Neural progenitor cell (in vitro differentiated cells): ENCODE results near the gene NADSYN1. TPM values are rescaled to one million over a fixed set of nuclear protein-coding genes. Genes with fewer than 3 reads are reported as not detected.

ENCODE experiments used
- DNase-seq: peaks from one replicate; pipeline ENCODE4 v3.0.0-alpha.2; 2016; ENCODE audit warnings: low spot score
- H2AFZ ChIP-seq: fragments of 200-600 bp; sonication (generic); replicated peaks from 2 replicates; pipeline ENCODE4 v1.6.1; 2016; ENCODE audit warnings: antibody characterized with exemption
- H3F3A ChIP-seq: fragments of 200-600 bp; sonication (generic); 2 replicates; pipeline ENCODE4 v1.6.1; 2016; ENCODE audit warnings: antibody characterized with exemption, low read depth
- H3K27ac ChIP-seq: fragments of 200-600 bp; sonication (generic); 2 replicates; pipeline ENCODE4 v1.5.1; 2016; ENCODE audit warnings: mild to moderate bottlenecking
- H3K27me3 ChIP-seq: fragments of 200-600 bp; sonication (generic); 2 replicates; pipeline ENCODE4 v1.6.1; 2016; ENCODE audit warnings: mild to moderate bottlenecking, moderate library complexity
- H3K36me3 ChIP-seq: fragments of 200-600 bp; sonication (generic); 2 replicates; pipeline ENCODE4 v1.5.1; 2016
- H3K4me1 ChIP-seq: fragments of 200-600 bp; sonication (generic); 2 replicates; pipeline ENCODE4 v1.6.1; 2016; ENCODE audit warnings: mixed run types
- H3K4me2 ChIP-seq: fragments of 200-600 bp; sonication (generic); 2 replicates; pipeline ENCODE4 v1.6.1; 2016
- H3K4me3 ChIP-seq: fragments of 200-600 bp; sonication (generic); 2 replicates; pipeline ENCODE4 v1.5.1; 2016
- H3K79me2 ChIP-seq: fragments of 200-600 bp; sonication (generic); 2 replicates; pipeline ENCODE4 v1.6.1; 2016; ENCODE audit warnings: low read depth
- H3K9ac ChIP-seq: fragments of 200-600 bp; sonication (generic); 2 replicates; pipeline ENCODE4 v1.6.1; 2016
- H3K9me3 ChIP-seq: fragments of 200-600 bp; sonication (generic); 2 replicates; pipeline ENCODE4 v1.5.1; 2016; ENCODE audit warnings: low read depth
- H4K20me1 ChIP-seq: fragments of 200-600 bp; sonication (generic); 2 replicates; pipeline ENCODE4 v1.6.1; 2016; ENCODE audit warnings: low read depth
- H3K27ac Mint-ChIP-seq: 3 replicates; pipeline ENCODE4 v1.8.0; 2021; ENCODE audit warnings: mixed read lengths
- H3K27me3 Mint-ChIP-seq: 2 replicates; pipeline ENCODE4 v1.8.0; 2022; ENCODE audit warnings: low read depth, mild to moderate bottlenecking, inconsistent platforms, moderate library complexity, mixed read lengths; ENCODE audit not compliant: insufficient read depth
- H3K36me3 Mint-ChIP-seq: 3 replicates; pipeline ENCODE4 v1.8.0; 2021; ENCODE audit warnings: mixed read lengths
- H3K4me1 Mint-ChIP-seq: 3 replicates; pipeline ENCODE4 v1.8.0; 2021; ENCODE audit warnings: mixed read lengths
- H3K4me3 Mint-ChIP-seq: 3 replicates; pipeline ENCODE4 v1.8.0; 2021; ENCODE audit warnings: mild to moderate bottlenecking, moderate library complexity, mixed read lengths
- H3K9me3 Mint-ChIP-seq: 3 replicates; pipeline ENCODE4 v1.8.0; 2020; ENCODE audit warnings: mixed read lengths
- EZH2 ChIP-seq: fragments of 200-600 bp; sonication (generic); IDR thresholded peaks from 2 replicates; pipeline ENCODE4 v1.6.1; 2017; ENCODE audit warnings: antibody characterized with exemption, mild to moderate bottlenecking, moderate library complexity
- EZH2phosphoT487 ChIP-seq: fragments of 200-600 bp; sonication (generic); IDR thresholded peaks from 2 replicates; pipeline ENCODE4 v1.6.1; 2017; ENCODE audit warnings: antibody characterized with exemption
- total RNA-seq: library from RNA; depleted of rRNA; stranded (reverse); fragments of >200 nt; gene quantifications from 2 replicates; pipeline ENCODE4 v1.2.3, GENCODE V29; 2015; ENCODE audit warnings: low replicate concordance
- TF ChIP-seq, protein P1 (sequence below): fragments of 200-600 bp; sonication (generic); IDR thresholded peaks from 2 replicates; pipeline ENCODE4 v1.5.1; 2017; ENCODE audit warnings: antibody characterized with exemption, mild to moderate bottlenecking

Gene NADSYN1
- total RNA-seq, 1 donor from 2014 or later = 25.0 TPM

- Histone ChIP-seq H3K4me3 (no peak overlapping the region), H3K36me3 (no peaks in the 10 kb centered on the region), H3K9ac (no peak overlapping the region), H4K20me1 (no peaks in the 10 kb centered on the region), H3K9me3 (no peaks in the 10 kb centered on the region), H3K27ac (no peak overlapping the region), H3F3A (peaks cover 4% of the 10 kb centered on the region), H3K4me2 (no peak overlapping the region), H2AFZ (no peak overlapping the region), H3K4me1 (no peaks in the 10 kb centered on the region), H3K27me3 (no peaks in the 10 kb centered on the region), H3K79me2 (no peaks in the 10 kb centered on the region)
- Mint-ChIP-seq H3K36me3 (peaks cover 20% of the 10 kb centered on the region), H3K27me3 (peaks cover 2% of the 10 kb centered on the region), H3K9me3 (no peaks in the 10 kb centered on the region), H3K4me1 (peaks cover 3% of the 10 kb centered on the region), H3K4me3 (no peak overlapping the region), H3K27ac (no peak overlapping the region)
- DNase-seq = no peak
- TF ChIP-seq, protein P1, sequence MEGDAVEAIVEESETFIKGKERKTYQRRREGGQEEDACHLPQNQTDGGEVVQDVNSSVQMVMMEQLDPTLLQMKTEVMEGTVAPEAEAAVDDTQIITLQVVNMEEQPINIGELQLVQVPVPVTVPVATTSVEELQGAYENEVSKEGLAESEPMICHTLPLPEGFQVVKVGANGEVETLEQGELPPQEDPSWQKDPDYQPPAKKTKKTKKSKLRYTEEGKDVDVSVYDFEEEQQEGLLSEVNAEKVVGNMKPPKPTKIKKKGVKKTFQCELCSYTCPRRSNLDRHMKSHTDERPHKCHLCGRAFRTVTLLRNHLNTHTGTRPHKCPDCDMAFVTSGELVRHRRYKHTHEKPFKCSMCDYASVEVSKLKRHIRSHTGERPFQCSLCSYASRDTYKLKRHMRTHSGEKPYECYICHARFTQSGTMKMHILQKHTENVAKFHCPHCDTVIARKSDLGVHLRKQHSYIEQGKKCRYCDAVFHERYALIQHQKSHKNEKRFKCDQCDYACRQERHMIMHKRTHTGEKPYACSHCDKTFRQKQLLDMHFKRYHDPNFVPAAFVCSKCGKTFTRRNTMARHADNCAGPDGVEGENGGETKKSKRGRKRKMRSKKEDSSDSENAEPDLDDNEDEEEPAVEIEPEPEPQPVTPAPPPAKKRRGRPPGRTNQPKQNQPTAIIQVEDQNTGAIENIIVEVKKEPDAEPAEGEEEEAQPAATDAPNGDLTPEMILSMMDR = no peak
- TF ChIP-seq EZH2phosphoT487 = no peak
- TF ChIP-seq EZH2 = no peak
Measured at GRCh38 chr11:71435278-71435951, 17.6 kb upstream of the NADSYN1 start.

GRCh38 chr11:71436861-71437260 is 16.1 kb upstream of the NADSYN1 start:
- Histone ChIP-seq H3K36me3 (no peaks in the 10 kb centered on the region), H3K9ac (no peak overlapping the region)

DNA sequence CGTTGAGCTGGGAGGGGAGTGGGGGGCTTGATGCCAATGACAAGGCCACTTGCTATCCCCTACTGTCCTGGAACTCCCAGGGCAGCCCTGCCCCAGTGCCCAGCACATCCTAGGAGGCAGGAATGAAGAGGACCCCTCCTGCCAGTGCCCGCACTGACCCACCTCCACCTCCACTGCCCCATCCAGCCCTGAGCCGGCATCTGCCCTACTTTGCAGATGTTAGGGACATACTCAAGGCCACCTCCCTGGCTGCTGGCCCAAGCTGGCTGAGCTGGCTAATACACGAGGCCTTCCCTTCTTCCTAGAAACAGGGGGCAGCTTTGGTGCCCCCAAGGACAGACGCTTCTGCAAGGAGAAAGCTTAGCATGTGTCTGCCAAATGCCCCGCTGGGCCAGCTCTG is 15.6 kb upstream of the NADSYN1 start:
- Histone ChIP-seq H3K4me3 (no peak overlapping the region), H3K9me3 (no peaks in the 10 kb centered on the region), H3K9ac (no peak overlapping the region), H3K4me2 (no peak overlapping the region), H3F3A (peaks cover 4% of the 10 kb centered on the region), H3K27me3 (no peaks in the 10 kb centered on the region), H3K36me3 (no peaks in the 10 kb centered on the region), H3K4me1 (no peaks in the 10 kb centered on the region), H3K27ac (no peak overlapping the region), H4K20me1 (no peaks in the 10 kb centered on the region), H3K79me2 (no peaks in the 10 kb centered on the region), H2AFZ (no peak overlapping the region)
- DNase-seq = no peak
- TF ChIP-seq, protein P1 = no peak
- TF ChIP-seq EZH2 (no peak), EZH2phosphoT487 (no peak)
- H3K4me1 Mint-ChIP-seq = no peaks in the 10 kb centered on the region
- H3K27ac Mint-ChIP-seq = no peak overlapping the region
- no peaks in the 10 kb centered on the region for H3K9me3 Mint-ChIP-seq
- peaks cover 27% of the 10 kb centered on the region for H3K36me3 Mint-ChIP-seq
- H3K4me3 Mint-ChIP-seq = no peak overlapping the region
- peaks cover 2% of the 10 kb centered on the region for H3K27me3 Mint-ChIP-seq

More at GRCh38 chr11:71436861-71437260, 16.1 kb upstream of the NADSYN1 start:
- no peaks in the 10 kb centered on the region for H3K9me3 ChIP-seq
- Mint-ChIP-seq H3K27ac (no peak overlapping the region), H3K36me3 (peaks cover 23% of the 10 kb centered on the region), H3K4me1 (no peaks in the 10 kb centered on the region), H3K27me3 (peaks cover 2% of the 10 kb centered on the region), H3K4me3 (no peak overlapping the region), H3K9me3 (no peaks in the 10 kb centered on the region)
- H3K4me2 ChIP-seq = no peak overlapping the region
- no peaks in the 10 kb centered on the region for H4K20me1 ChIP-seq
- no peak overlapping the region for H3K4me3 ChIP-seq
- no peaks in the 10 kb centered on the region for H3K27me3 ChIP-seq
- H3F3A ChIP-seq = peaks cover 4% of the 10 kb centered on the region
- no peak overlapping the region for H3K27ac ChIP-seq
- TF ChIP-seq EZH2phosphoT487 (no peak), EZH2 (no peak)
- TF ChIP-seq, protein P1 = no peak
- no peaks in the 10 kb centered on the region for H3K79me2 ChIP-seq
- H2AFZ ChIP-seq = no peak overlapping the region
- no peak for DNase-seq
- no peaks in the 10 kb centered on the region for H3K4me1 ChIP-seq
